ENCODE measurements around the gene ANK3. TPM values are rescaled to one million over a fixed set of nuclear protein-coding genes. Genes with fewer than 3 reads are reported as not detected.

ANK3 gene
- polyA plus RNA-seq (2013, experiment 1 of 4), result 49.7 TPM
- polyA plus RNA-seq (2013, experiment 2 of 4), result 43.4 TPM
- polyA plus RNA-seq (2013, experiment 3 of 4), result 46.6 TPM
- 49.6 TPM for polyA plus RNA-seq (2013, experiment 4 of 4)

DNA sequence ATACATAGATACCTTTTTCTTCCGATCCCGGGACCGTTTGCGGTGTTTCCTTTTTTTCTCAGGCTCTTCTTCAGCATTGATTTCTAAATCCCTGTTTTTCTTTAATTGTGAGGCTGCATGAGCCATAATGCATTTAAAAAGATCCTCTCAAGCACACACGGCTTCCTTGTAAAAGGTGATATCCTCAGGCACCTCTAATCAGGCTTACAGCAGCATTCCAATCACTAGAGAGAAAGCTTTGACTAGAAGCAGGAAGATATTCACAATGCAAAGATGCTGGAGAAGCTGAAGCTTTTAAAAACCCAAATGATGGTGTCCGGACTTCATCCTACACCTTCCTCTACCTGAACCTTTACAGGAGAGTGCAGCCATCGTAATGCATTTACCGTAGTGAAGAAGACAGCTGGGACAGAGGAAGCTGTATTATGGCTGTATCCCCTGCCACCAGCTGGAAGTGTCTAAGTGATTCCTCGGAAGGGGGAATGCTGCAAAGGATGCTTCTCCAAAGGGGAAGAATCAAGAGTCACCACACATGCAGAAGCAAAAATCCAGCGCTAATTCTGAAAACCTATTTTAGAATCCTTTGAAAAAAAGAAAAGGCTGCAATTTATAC is at the start of gene ANK3:
ANK3 (minus strand) TSS at position 463 of the 613 bp plus-strand sequence; CDS start at position 126, 337 bp downstream.
- Histone ChIP-seq H3K36me3 (ENCODE audit: control insufficient read depth, insufficient read depth, low read length) (no peaks in the 10 kb centered on the region), H3K27me3 (ENCODE audit: control insufficient read depth, insufficient read depth, low read length, poor library complexity, severe bottlenecking) (no peaks in the 10 kb centered on the region), H3K4me1 (ENCODE audit: control insufficient read depth, insufficient read depth, low read length) (peaks cover 11% of the 10 kb centered on the region), H3K27ac (ENCODE audit: insufficient read depth, low read depth, low read length, poor library complexity, severe bottlenecking) (no peak within 1 kb of the TSS), H3K4me3 (ENCODE audit: insufficient read depth, low read depth, low read length) (no peak within 1 kb of the TSS), H3K9me3 (ENCODE audit: control insufficient read depth, low read length) (no peaks in the 10 kb centered on the region)
- WGBS, 2 experiments, result 83 to 89% methylated on average over 10 of the region's 10 CpGs

DNA sequence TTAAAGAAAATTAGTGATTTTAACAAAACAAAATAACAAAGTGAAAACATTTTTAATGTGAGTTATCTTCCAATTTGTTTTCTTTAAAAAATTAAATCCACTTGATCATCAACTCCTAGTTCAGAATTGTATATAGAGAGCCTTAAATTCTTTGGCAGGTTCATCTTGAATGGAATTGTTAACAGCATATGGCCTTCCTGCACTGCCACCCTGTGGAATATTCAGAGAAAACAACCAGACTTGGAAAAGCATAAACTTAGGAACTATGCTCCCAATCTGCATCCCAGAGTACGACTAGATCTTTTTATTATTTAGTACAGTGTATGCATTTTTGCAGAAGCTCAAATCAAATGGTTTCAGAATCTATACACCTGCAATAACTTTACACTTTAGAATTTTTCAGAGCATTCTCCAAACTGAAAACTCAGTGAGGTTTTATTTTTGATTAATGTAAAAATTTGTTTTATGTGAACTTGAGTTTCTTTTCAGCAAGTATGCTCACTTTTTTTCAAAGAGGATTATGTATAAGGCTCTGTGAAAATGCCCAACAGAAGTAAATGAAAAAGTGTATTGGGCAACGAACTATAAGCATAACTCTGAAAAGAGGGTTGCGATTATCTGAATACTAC is 44.9 kb upstream of the ANK3 start:
- H3K9me3 ChIP-seq (ENCODE audit: control insufficient read depth, low read length), result no peaks in the 10 kb centered on the region
- H3K4me3 ChIP-seq (ENCODE audit: insufficient read depth, low read depth, low read length), result no peak overlapping the region
- no peaks in the 10 kb centered on the region for H3K4me1 ChIP-seq (ENCODE audit: control insufficient read depth, insufficient read depth, low read length)
- WGBS, 2 experiments, result 79 to 96% methylated on average over 2 to 3 of the region's 3 CpGs
- H3K27me3 ChIP-seq (ENCODE audit: control insufficient read depth, insufficient read depth, low read length, poor library complexity, severe bottlenecking), result no peaks in the 10 kb centered on the region
- no peak overlapping the region for H3K27ac ChIP-seq (ENCODE audit: insufficient read depth, low read depth, low read length, poor library complexity, severe bottlenecking)
- no peaks in the 10 kb centered on the region for H3K36me3 ChIP-seq (ENCODE audit: control insufficient read depth, insufficient read depth, low read length)

DNA sequence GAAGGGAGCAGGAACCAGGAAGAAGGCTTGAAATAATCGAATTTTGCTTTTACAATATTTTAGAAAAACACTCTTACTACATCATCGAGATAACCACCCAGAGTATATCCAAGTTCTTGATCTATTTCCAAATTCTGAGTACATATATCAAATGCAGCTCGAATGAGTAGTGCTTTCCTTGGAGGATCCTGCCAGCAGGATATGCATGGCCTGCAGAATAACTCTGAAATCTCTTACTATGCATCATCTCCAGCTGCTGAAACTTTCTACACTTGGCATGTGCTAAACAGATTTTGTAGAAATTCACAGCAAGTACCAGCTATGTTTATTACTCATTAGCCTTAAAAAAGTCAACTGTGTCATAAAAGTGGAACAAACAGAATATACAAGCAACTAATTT is 44.0 kb upstream of the ANK3 start:
- 87 to 94% methylated on average over 3 of the region's 3 CpGs for WGBS, 2 experiments
- no peak overlapping the region for H3K27ac ChIP-seq (ENCODE audit: insufficient read depth, low read depth, low read length, poor library complexity, severe bottlenecking)
- H3K27me3 ChIP-seq (ENCODE audit: control insufficient read depth, insufficient read depth, low read length, poor library complexity, severe bottlenecking), result no peaks in the 10 kb centered on the region
- H3K4me3 ChIP-seq (ENCODE audit: insufficient read depth, low read depth, low read length), result no peak overlapping the region
- H3K4me1 ChIP-seq (ENCODE audit: control insufficient read depth, insufficient read depth, low read length), result no peaks in the 10 kb centered on the region
- H3K36me3 ChIP-seq (ENCODE audit: control insufficient read depth, insufficient read depth, low read length), result no peaks in the 10 kb centered on the region
- no peaks in the 10 kb centered on the region for H3K9me3 ChIP-seq (ENCODE audit: control insufficient read depth, low read length)

DNA sequence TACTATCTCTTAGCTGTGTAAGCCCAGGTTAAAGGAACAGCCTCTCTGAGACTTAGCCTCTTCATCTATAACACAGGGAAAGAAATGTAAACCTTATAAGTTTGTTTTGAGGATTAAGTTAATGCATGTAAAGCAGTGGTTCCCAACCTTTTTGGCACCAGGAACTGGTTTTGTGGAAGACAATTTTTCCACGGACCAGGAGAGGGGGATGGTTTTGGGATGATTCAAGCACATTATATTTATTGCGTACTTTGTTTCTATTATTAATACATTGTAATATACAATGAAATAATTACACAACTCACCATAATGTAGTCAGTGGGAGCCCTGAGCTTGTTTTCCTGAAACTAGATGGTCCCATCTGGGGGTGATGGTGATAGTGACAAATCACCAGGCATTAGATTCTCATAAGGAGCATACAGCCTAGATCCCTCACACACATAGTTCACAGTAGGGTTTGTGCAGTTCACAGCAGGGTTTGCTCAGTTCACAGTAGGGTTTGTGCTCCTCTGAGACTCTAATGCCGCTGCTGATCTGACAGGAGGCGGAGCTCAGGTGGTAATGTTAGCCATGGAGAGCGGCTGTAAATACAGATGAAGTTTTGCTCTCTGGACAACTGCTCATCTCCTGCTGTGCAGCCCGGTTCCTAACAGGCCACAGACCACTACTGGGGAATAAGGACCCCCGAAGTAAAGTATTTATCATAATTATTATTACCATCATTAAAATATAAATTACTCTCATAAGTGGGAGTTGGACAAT is 41.3 kb upstream of the ANK3 start:
- WGBS, 2 experiments, result 66 to 74% methylated on average over 5 of the region's 7 CpGs
- no peak overlapping the region for H3K4me3 ChIP-seq (ENCODE audit: insufficient read depth, low read depth, low read length)
- H3K9me3 ChIP-seq (ENCODE audit: control insufficient read depth, low read length), result no peaks in the 10 kb centered on the region
- H3K4me1 ChIP-seq (ENCODE audit: control insufficient read depth, insufficient read depth, low read length), result no peaks in the 10 kb centered on the region
- H3K27ac ChIP-seq (ENCODE audit: insufficient read depth, low read depth, low read length, poor library complexity, severe bottlenecking), result no peak overlapping the region
- H3K27me3 ChIP-seq (ENCODE audit: control insufficient read depth, insufficient read depth, low read length, poor library complexity, severe bottlenecking), result no peaks in the 10 kb centered on the region
- H3K36me3 ChIP-seq (ENCODE audit: control insufficient read depth, insufficient read depth, low read length), result no peaks in the 10 kb centered on the region

DNA sequence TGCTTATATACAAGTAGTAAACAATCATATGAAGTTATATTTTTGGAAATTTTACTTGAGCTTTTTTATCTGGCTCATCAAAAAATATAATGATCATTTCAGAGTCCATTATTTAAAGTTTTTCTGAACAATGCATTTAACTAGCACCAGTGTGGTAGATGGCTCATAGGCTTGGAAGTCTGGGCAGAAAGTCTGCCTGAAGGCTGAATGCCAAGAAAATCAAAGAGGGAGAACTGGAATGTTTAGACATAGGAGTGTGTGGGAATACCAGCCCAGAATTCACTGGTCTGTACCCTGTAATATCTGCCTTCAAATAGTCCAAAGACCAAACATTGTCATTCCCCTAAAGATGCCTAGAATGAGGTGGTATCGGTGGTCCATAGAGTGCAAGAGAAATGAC is 40.3 kb upstream of the ANK3 start:
- Histone ChIP-seq H3K27me3 (ENCODE audit: control insufficient read depth, insufficient read depth, low read length, poor library complexity, severe bottlenecking) (no peaks in the 10 kb centered on the region), H3K4me3 (ENCODE audit: insufficient read depth, low read depth, low read length) (no peak overlapping the region), H3K27ac (ENCODE audit: insufficient read depth, low read depth, low read length, poor library complexity, severe bottlenecking) (no peak overlapping the region), H3K9me3 (ENCODE audit: control insufficient read depth, low read length) (no peaks in the 10 kb centered on the region), H3K4me1 (ENCODE audit: control insufficient read depth, insufficient read depth, low read length) (no peaks in the 10 kb centered on the region), H3K36me3 (ENCODE audit: control insufficient read depth, insufficient read depth, low read length) (no peaks in the 10 kb centered on the region)
- 97 to 100% methylated on average over 1 of the region's 1 CpG for WGBS, 2 experiments

DNA sequence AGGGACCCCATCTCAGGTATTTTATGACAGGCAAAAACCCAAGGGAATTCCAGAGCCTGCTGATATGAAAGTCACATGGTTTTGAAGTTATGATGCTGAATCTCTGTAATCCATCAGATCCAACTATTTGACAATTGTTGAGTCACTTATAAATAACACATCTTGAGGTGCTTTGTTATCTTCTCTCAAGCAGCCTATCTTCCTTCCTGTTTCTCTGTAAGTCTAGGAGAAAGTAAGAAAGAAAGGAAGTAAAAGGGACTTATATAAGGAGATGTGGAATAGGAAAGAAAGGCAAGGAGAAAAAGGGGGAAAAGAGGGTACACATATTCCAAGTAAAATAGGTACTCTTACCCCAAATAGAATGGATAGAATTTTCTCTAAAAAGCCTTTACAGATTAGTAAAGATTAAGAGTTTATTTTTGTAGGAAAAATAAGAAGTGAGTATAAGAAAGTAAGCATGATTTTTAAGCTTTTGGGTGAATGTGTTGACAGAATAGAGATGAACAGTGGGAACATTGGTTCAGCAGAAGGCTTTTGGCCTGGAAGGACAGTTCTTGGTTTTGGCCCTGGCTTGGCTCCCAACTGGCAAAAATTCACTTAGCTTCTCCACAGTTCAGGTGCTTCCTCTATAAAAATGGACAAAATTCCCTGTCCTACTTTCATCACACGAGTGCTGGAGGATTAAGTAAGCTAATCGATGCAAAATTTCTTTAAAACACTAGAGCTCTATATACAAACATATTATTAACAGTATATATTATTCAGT is 39.6 kb upstream of the ANK3 start:
- no peaks in the 10 kb centered on the region for H3K36me3 ChIP-seq (ENCODE audit: control insufficient read depth, insufficient read depth, low read length)
- no peaks in the 10 kb centered on the region for H3K4me1 ChIP-seq (ENCODE audit: control insufficient read depth, insufficient read depth, low read length)
- H3K9me3 ChIP-seq (ENCODE audit: control insufficient read depth, low read length), result no peaks in the 10 kb centered on the region
- H3K4me3 ChIP-seq (ENCODE audit: insufficient read depth, low read depth, low read length), result no peak overlapping the region
- no peaks in the 10 kb centered on the region for H3K27me3 ChIP-seq (ENCODE audit: control insufficient read depth, insufficient read depth, low read length, poor library complexity, severe bottlenecking)
- H3K27ac ChIP-seq (ENCODE audit: insufficient read depth, low read depth, low read length, poor library complexity, severe bottlenecking), result no peak overlapping the region
- 100% methylated on average over 1 of the region's 2 CpGs for WGBS, 2 experiments

DNA sequence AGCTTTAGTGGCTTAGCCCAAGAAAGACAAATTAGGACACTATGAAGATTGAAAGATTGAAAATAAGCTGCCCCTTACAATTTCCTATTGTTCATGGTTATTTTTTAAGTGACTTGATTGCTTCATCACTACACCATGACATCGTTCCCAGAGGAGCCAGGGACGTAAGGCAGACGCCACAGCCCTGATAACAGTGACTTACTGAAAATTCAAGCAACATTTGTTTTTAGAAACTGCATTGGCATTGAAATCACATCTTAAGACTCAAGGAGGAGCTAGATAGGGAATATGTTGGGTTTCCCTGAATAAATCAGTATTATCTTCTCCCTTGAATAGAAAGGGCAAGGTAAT is 38.7 kb upstream of the ANK3 start:
- Histone ChIP-seq H3K9me3 (ENCODE audit: control insufficient read depth, low read length) (no peaks in the 10 kb centered on the region), H3K36me3 (ENCODE audit: control insufficient read depth, insufficient read depth, low read length) (no peaks in the 10 kb centered on the region), H3K27ac (ENCODE audit: insufficient read depth, low read depth, low read length, poor library complexity, severe bottlenecking) (no peak overlapping the region), H3K4me3 (ENCODE audit: insufficient read depth, low read depth, low read length) (no peak overlapping the region), H3K27me3 (ENCODE audit: control insufficient read depth, insufficient read depth, low read length, poor library complexity, severe bottlenecking) (no peaks in the 10 kb centered on the region), H3K4me1 (ENCODE audit: control insufficient read depth, insufficient read depth, low read length) (no peaks in the 10 kb centered on the region)
- 90 to 97% methylated on average over 3 of the region's 3 CpGs for WGBS, 2 experiments

DNA sequence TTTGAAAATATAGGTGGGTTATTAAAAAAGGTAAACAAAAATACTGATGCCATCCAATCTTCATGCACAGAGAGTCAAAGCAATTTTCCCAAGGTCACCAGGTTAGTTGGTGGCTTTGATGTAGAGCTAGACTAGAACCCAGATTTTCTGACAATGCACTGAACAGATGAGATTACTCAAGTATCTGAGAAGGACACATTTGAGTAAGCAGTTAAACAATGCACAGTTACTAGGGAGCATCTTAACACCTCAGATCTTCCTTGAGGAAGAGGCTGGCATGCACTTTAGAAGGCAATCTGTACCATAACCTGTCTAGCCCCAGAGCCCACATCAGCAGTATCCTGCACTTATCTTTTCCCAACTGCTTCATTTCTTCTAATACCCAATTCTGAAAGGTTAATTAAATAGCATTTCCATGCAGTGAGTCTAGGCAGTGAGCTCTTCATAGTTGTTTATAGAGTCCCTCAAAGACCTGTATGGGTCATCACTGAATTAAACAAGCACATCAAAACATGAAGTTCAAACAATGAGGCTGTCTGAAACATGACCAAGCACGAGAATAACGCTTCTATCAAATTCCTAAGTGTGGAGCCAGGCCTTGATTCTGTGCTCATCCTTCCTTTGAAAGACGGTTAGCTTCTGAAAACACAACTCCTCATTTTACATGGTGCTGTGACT is 38.2 kb upstream of the ANK3 start:
- no peak overlapping the region for H3K27ac ChIP-seq (ENCODE audit: insufficient read depth, low read depth, low read length, poor library complexity, severe bottlenecking)

DNA sequence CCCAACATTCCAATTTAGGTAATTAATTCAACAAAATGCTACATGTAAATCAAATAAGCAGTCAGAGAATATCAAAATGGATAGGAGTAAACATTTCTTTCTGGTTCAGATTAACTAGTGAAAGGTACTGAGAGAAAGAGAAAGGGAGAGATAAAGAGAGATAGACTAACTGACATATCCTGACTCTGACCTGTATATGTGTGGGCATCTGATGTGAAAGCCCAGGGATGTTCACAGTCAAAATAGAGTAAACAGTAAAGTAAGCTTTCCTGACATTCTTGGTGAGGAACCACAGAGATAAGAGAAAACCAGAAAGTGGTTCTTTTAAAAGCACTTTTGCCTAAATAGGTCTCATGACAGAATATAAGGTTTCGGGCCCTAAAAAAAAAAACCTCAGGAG is 37.5 kb upstream of the ANK3 start:
- Histone ChIP-seq H3K4me3 (ENCODE audit: insufficient read depth, low read depth, low read length) (no peak overlapping the region), H3K4me1 (ENCODE audit: control insufficient read depth, insufficient read depth, low read length) (no peaks in the 10 kb centered on the region), H3K27me3 (ENCODE audit: control insufficient read depth, insufficient read depth, low read length, poor library complexity, severe bottlenecking) (no peaks in the 10 kb centered on the region), H3K27ac (ENCODE audit: insufficient read depth, low read depth, low read length, poor library complexity, severe bottlenecking) (no peak overlapping the region), H3K9me3 (ENCODE audit: control insufficient read depth, low read length) (no peaks in the 10 kb centered on the region), H3K36me3 (ENCODE audit: control insufficient read depth, insufficient read depth, low read length) (no peaks in the 10 kb centered on the region)
- WGBS, 2 experiments, result 86 to 100% methylated on average over 1 of the region's 1 CpG

More for the DNA sequence above, 38.2 kb upstream of the ANK3 start:
- Histone ChIP-seq H3K36me3 (ENCODE audit: control insufficient read depth, insufficient read depth, low read length) (no peaks in the 10 kb centered on the region), H3K9me3 (ENCODE audit: control insufficient read depth, low read length) (no peaks in the 10 kb centered on the region), H3K4me1 (ENCODE audit: control insufficient read depth, insufficient read depth, low read length) (no peaks in the 10 kb centered on the region), H3K27me3 (ENCODE audit: control insufficient read depth, insufficient read depth, low read length, poor library complexity, severe bottlenecking) (no peaks in the 10 kb centered on the region), H3K4me3 (ENCODE audit: insufficient read depth, low read depth, low read length) (no peak overlapping the region)
- 91 to 97% methylated on average over 3 of the region's 3 CpGs for WGBS, 2 experiments
